Fibroblast of upper back skin (primary cell): ENCODE data around the gene TUBGCP3.
"Not testable (repeated sequence)": the region's sequence is repeated elsewhere in the genome, so short reads cannot be mapped to it uniquely, and the experiment has no call there.

Experiments used
- DNase-seq: peaks from one replicate; pipeline ENCODE4 v3.0.0-alpha.2; 2013

Gene TUBGCP3, protein sequence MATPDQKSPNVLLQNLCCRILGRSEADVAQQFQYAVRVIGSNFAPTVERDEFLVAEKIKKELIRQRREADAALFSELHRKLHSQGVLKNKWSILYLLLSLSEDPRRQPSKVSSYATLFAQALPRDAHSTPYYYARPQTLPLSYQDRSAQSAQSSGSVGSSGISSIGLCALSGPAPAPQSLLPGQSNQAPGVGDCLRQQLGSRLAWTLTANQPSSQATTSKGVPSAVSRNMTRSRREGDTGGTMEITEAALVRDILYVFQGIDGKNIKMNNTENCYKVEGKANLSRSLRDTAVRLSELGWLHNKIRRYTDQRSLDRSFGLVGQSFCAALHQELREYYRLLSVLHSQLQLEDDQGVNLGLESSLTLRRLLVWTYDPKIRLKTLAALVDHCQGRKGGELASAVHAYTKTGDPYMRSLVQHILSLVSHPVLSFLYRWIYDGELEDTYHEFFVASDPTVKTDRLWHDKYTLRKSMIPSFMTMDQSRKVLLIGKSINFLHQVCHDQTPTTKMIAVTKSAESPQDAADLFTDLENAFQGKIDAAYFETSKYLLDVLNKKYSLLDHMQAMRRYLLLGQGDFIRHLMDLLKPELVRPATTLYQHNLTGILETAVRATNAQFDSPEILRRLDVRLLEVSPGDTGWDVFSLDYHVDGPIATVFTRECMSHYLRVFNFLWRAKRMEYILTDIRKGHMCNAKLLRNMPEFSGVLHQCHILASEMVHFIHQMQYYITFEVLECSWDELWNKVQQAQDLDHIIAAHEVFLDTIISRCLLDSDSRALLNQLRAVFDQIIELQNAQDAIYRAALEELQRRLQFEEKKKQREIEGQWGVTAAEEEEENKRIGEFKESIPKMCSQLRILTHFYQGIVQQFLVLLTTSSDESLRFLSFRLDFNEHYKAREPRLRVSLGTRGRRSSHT

GRCh38 chr13:112587764-112588489 lies at the start of gene TUBGCP3:
Gene TUBGCP3 (minus strand): TSS chr13:112588153. CDS start chr13:112587980, 173 bp downstream.
- peak; percentile 81 for DNase-seq

DNA sequence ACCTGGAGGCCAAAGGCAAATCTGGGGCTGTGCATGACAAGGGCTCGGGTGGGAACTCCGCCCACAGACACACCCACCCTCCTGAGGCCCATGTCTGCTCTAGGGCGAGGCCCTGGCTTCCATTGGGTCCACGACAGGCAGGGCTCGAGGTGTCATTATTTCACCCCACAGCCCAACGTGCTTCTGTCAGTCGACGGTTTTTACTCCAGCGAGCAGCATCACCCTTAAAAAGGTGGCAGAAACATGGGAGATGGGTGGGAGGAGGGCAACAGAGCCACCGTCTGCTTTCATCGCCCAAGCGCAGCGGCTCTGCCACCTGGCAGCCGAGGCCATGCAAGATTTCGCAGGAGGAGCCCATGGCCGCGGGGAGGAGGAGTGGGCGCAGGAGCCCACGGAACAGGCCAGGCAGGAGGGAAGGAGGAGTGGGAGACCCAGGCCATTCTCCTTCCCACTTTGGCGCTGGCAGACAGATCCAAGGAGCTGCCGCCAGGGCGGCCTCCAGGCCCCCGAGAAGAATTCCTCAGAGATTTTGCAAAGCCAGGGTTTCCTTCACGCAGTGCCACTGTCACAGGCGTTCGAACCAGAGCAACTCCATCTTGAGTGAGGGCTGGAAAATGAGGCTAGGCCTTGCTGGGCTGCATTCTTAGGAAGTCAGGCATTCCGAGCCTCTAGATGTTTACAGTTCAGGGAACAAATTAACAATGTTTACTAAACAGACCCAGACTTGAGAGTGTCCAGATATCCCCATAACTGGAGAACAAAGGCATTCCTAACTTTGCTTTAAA lies 49.3 kb upstream of the TUBGCP3 start:
- DNase-seq = no peak

GRCh38 chr13:112636401-112636975 lies 48.5 kb upstream of the TUBGCP3 start:
- no peak for DNase-seq

DNA sequence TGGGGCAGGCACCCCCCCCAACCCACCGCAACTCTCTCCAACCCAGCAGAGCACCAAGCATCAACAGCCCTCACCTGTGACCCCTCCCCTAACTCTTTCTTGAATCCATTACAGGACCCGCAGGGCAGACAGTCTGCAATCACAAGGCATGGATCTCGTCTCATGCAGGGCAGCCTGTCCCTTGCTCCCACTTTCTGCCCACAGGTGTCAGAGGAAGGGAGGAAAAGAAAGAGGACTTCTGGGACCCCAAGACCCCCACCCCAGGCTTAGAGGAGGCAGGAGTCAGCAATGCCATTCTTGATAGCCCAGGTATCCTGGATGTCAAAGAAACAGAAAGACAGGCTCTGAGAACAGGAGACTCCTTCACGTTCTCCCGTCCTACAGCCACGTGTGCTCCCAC lies 47.4 kb upstream of the TUBGCP3 start:
- no peak for DNase-seq

GRCh38 chr13:112634102-112634501 lies 46.1 kb upstream of the TUBGCP3 start:
- no peak for DNase-seq

GRCh38 chr13:112630226-112630625 lies 42.3 kb upstream of the TUBGCP3 start:
- not testable (repeated sequence) for DNase-seq

DNA sequence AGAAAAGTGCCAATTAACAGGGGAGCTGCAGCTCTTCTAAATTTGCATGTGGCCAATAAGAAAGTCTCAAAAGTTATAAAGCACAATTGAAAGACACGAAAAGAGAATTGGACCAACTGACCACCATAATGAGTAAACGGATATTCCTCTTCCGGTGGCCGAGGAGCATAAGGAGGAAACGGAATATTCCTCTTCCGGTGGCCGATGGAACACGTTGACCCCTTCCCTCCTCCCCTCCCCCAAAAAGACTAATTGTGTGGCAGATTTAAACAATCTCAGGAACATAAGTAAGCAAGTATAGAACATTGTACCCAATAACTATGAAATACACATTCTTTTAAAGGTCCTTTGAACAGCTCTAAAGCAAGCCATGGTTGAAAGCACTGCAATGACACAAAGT lies 41.2 kb upstream of the TUBGCP3 start:
- no peak for DNase-seq

- DNase-seq = not testable (repeated sequence)
Measured at GRCh38 chr13:112627613-112628012, 39.7 kb upstream of the TUBGCP3 start.

GRCh38 chr13:112627161-112627560 lies 39.2 kb upstream of the TUBGCP3 start:
- no peak for DNase-seq

- no peak for DNase-seq
Measured at GRCh38 chr13:112626761-112627160, 38.8 kb upstream of the TUBGCP3 start.

DNA sequence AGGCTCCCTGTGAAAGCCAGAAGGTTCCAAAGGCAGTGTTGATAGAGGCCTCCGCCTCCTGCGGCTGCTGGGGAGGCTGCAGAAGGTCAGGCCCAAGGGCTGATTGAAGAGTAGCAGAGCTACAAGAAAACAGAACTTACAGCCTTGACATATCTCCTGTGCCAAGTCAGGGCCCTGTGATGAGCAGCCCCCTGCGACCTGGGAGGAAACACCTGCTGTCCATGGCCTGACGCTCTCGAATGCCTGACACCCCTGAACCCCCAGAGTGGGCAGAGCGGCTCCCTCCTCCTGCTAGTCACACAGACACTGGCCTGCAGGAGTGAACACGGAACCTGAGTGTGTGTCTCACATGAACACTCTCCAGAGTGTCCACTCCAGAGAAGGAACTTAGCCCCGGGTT lies 38.2 kb upstream of the TUBGCP3 start:
- DNase-seq = no peak

GRCh38 chr13:112625698-112626097 lies 37.7 kb upstream of the TUBGCP3 start:
- DNase-seq = no peak

DNA sequence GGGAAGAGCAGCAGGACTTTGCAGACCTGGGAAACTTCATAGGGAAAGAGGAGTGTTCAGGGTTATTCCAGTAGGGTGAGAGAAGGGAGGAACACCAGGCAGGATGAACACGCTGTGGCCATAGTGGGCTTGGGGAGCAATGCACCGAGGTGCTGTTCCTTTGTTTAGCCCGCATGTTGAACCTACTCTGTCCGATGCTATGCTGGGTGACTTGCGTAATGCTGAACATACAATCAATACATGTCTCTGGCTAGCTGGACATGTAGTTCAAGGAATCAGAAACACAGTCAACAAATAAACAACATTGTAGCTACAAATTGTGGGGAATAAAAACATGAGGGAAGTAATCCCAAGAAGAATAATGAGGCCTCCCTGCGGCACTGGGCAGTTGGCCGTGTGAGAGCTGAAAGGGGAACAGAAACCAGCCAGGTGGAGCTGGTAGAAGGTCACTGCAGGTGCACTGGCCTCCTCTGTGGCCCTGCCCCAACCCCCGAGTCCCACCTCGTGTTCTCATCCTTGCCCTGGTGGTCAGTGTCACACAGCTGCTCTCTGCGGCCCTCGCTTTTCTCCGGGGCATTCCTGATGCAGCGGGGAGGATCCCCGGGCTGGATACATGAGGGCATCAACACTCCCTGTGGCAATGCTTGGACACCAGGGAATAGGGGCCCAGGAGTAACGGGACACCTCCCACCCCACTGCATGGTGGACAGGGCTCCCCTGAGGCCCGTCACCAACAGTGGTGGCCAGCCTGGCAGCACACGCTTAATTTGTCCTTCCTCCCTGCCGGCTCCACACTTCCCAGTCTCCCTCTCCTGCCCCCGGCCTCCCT lies 36.9 kb upstream of the TUBGCP3 start:
- no peak for DNase-seq

DNA sequence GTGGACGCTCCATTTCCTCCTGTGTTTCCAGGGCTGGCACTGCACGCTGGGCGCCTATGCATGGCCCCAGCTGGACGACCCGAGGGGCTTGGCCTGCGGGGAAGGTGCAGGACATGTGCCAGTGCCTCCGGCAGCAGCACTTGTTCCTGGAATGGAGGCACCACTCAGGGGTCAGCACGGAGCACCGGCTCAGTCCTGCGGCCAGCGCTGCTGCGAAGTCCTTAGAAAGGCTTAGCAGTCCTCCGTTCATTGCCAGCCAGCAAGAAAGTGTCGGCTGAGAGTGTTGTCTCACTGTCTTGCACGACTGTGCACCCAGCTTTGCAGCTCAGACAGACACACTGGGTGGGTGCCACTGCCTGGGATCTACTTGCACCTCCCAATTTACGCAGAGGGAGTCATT lies 36.1 kb upstream of the TUBGCP3 start:
- no peak for DNase-seq

- DNase-seq = no peak
Measured at GRCh38 chr13:112623051-112623711, 35.2 kb upstream of the TUBGCP3 start.

GRCh38 chr13:112622375-112622774 lies 34.4 kb upstream of the TUBGCP3 start:
- DNase-seq = no peak

DNA sequence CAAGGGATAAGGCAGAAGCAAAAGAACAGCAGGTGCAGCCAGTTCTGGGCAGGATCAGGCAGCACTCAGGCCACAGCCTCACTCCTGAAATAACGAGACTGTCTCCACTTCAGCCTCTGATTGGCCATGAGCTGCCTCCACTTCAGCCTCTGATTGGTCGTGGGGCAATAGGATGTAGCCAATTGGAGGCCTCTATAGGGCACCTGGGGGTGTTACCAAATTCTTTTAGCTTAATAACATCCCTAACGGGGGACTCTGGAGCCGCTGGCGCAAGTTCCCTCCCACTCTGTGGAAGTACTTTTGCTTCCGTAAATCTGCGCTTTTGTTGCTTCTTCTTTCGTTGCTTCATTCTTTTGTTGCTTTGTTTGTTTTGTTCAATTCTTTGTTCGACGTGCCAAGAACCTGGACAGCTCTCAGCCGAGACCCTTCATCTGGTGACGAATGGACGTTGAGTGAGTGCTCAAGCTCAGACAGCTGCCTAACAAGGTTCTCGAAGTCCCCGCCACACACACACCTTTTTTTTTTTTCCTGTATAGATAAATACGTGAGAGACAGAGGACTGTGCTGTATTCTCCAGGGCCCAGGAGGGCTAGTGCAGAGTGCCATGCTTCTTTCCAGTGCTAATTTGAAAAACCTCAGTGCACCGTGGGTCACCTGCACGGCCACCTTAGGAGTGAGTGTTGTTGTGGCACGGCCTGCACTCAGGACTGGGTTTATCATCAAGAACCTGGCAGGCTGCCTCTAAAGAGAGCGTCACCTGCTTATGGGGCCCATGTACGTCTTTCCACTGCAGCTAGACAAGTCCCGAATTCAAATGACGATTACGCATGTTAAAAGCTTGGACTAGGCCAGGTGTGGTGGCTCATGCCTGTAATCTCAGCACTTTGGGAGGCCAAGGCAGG lies 32.0 kb upstream of the TUBGCP3 start:
- peak; percentile 28 for DNase-seq

DNA sequence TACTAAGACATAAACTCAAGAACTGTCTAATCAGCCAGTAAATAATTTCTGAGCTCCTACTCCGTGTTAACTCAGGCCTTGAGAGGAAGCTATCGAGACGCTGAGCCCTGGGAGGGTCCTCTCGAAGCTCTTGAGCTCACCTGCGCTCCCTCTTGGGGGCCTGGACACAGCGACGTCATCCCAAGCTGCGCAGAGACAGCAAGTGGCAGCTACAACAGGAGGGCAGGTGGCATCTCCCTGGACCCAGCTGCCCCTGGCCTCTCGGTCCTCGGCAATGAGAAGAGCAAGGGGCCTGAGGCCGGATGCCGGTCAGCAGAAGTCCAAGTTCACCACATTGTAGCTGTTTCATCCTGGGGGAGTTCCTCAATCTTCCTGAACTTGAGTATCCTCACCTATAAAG lies 30.5 kb upstream of the TUBGCP3 start:
- no peak for DNase-seq

DNA sequence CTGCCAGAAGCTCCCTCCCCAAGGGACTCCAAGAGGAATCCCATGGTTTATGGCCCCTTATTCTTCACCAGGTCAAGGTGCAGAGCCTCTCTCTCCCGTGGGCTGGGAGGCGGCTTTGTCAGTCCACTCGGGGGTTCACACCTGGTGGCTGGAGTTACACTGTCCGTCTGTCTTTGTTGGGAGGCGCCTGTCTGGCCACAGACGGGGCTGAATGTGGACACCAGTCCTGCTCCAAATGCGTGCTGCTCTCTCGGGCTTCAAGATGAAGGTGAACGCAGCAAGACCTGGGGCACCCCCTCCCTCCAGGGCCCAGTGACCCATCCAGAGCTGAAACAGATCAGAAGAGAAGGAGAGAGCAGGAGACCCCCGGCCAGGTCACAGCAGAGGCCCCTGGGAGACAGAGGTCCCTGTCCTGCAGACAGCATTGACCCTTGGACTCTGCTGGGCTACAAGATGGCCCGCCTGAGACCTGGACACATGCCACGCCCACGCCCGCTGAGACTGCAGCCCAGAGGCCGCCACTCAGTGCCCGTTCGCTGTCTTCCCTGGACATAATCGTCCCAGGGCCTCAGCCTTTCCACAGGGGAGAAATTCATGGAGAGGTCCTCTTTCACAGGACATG lies 29.9 kb upstream of the TUBGCP3 start:
- DNase-seq = no peak
